C4-2B (cell line): ENCODE results near the gene ADAMTS10.

ENCODE experiments used
- H3K27ac ChIP-seq: fragments of 450-650 bp; 2 replicates; pipeline ENCODE4 v1.5.1; 2017
- ZFX ChIP-seq: fragments of 450-650 bp; IDR thresholded peaks from 2 replicates; pipeline ENCODE4 v1.6.1; 2017
- TF ChIP-seq, protein P1 (sequence below): fragments of 450-650 bp; conservative IDR thresholded peaks from 2 replicates; pipeline ENCODE4 v1.5.1; 2017; ENCODE audit warnings: mild to moderate bottlenecking

Gene ADAMTS10

GRCh38 chr19:8531470-8531869 is 79.0 kb downstream of the ADAMTS10 start:
- no peak overlapping the region for H3K27ac ChIP-seq
- no peak for TF ChIP-seq ZFX
- TF ChIP-seq, protein P1, sequence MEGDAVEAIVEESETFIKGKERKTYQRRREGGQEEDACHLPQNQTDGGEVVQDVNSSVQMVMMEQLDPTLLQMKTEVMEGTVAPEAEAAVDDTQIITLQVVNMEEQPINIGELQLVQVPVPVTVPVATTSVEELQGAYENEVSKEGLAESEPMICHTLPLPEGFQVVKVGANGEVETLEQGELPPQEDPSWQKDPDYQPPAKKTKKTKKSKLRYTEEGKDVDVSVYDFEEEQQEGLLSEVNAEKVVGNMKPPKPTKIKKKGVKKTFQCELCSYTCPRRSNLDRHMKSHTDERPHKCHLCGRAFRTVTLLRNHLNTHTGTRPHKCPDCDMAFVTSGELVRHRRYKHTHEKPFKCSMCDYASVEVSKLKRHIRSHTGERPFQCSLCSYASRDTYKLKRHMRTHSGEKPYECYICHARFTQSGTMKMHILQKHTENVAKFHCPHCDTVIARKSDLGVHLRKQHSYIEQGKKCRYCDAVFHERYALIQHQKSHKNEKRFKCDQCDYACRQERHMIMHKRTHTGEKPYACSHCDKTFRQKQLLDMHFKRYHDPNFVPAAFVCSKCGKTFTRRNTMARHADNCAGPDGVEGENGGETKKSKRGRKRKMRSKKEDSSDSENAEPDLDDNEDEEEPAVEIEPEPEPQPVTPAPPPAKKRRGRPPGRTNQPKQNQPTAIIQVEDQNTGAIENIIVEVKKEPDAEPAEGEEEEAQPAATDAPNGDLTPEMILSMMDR: no peak
